ENCODE results near the gene ARHGAP19.

- TF ChIP-seq, protein P1, sequence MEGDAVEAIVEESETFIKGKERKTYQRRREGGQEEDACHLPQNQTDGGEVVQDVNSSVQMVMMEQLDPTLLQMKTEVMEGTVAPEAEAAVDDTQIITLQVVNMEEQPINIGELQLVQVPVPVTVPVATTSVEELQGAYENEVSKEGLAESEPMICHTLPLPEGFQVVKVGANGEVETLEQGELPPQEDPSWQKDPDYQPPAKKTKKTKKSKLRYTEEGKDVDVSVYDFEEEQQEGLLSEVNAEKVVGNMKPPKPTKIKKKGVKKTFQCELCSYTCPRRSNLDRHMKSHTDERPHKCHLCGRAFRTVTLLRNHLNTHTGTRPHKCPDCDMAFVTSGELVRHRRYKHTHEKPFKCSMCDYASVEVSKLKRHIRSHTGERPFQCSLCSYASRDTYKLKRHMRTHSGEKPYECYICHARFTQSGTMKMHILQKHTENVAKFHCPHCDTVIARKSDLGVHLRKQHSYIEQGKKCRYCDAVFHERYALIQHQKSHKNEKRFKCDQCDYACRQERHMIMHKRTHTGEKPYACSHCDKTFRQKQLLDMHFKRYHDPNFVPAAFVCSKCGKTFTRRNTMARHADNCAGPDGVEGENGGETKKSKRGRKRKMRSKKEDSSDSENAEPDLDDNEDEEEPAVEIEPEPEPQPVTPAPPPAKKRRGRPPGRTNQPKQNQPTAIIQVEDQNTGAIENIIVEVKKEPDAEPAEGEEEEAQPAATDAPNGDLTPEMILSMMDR (conservative IDR thresholded peaks at IDR 0.05 in 1 of 2, IDR thresholded peaks at IDR 0.05 in 1 of 2; ENCODE audit: extremely low read depth in 1 of 2, insufficient read depth in 1 of 2, low read depth in 1 of 2, low read length in 2 of 2), result no peak
- TF ChIP-seq EZH2 (IDR thresholded peaks at IDR 0.05; ENCODE audit: borderline replicate concordance, low read length), result no peak
These were observed 105.5 kb downstream of the ARHGAP19 start for GRCh38 chr10:97186911-97187310.
